WERI-Rb-1 (cell line): ENCODE measurements around the gene SLC2A11.
"Not testable (repeated sequence)": the region's sequence is repeated elsewhere in the genome, so short reads cannot be mapped to it uniquely, and the experiment has no call there.

ENCODE experiments used
- DNase-seq: peaks from one replicate; pipeline ENCODE4 v3.0.0-alpha.2; 2020
- H3K27ac ChIP-seq: fragments of 250-450 bp; sonication (Bioruptor Pico); 2 replicates; pipeline ENCODE4 v1.5.1; 2020; ENCODE audit warnings: mild to moderate bottlenecking, moderate library complexity
- H3K27me3 ChIP-seq: fragments of 250-450 bp; sonication (Bioruptor Pico); 2 replicates; pipeline ENCODE4 v1.5.1; 2021; ENCODE audit warnings: mild to moderate bottlenecking, low read depth, moderate library complexity; ENCODE audit not compliant: insufficient read depth, severe bottlenecking
- H3K36me3 ChIP-seq: fragments of 250-450 bp; sonication (Bioruptor Pico); 2 replicates; pipeline ENCODE4 v1.5.1; 2020; ENCODE audit warnings: mild to moderate bottlenecking, moderate library complexity
- H3K4me3 ChIP-seq: 2 replicates; pipeline ENCODE4 v1.5.1; 2011; ENCODE audit warnings: low read depth, mild to moderate bottlenecking, control low read depth, low read length
- H3K9me3 ChIP-seq: fragments of 250-450 bp; sonication (Bioruptor Pico); 2 replicates; pipeline ENCODE4 v1.5.1; 2021; ENCODE audit warnings: mild to moderate bottlenecking, moderate library complexity; ENCODE audit not compliant: severe bottlenecking
- CTCF ChIP-seq: IDR thresholded peaks from 2 replicates; pipeline ENCODE4 v1.5.1; 2011; ENCODE audit warnings: low read depth, mild to moderate bottlenecking, control low read depth, inconsistent platforms, low read length

The SLC2A11 gene

GRCh38 chr22:23856721-23857605, 712 bp upstream of the SLC2A11 start:
- H3K36me3 ChIP-seq: no peaks in the 10 kb centered on the region; the same call in 1 of the 2 replicates
- DNase-seq: peak; percentile 78
- TF ChIP-seq CTCF: peak; percentile 19; the same call in 1 of the 2 replicates
- no peaks in the 10 kb centered on the region for H3K9me3 ChIP-seq
- peak overlapping the region; percentile 91 for H3K27ac ChIP-seq
- H3K4me3 ChIP-seq: peak overlapping the region; percentile 69
- no peaks in the 10 kb centered on the region for H3K27me3 ChIP-seq

GRCh38 chr22:23858484-23858815, 775 bp downstream of the SLC2A11 start:
- Histone ChIP-seq H3K27ac (peak overlapping the region; percentile 91), H3K9me3 (no peaks in the 10 kb centered on the region), H3K36me3 (peaks cover 11% of the 10 kb centered on the region), H3K27me3 (no peaks in the 10 kb centered on the region), H3K4me3 (peak overlapping the region; percentile 69)
- no peak for DNase-seq
- no peak for TF ChIP-seq CTCF

- Histone ChIP-seq H3K27me3 (no peaks in the 10 kb centered on the region), H3K27ac (peak overlapping the region; percentile 91), H3K9me3 (no peaks in the 10 kb centered on the region), H3K4me3 (no peak overlapping the region), H3K36me3 (peaks cover 18% of the 10 kb centered on the region)
- DNase-seq: no peak
- no peak for TF ChIP-seq CTCF
Measured at GRCh38 chr22:23859201-23859600, 1.5 kb downstream of the SLC2A11 start.

- not testable (repeated sequence) for H3K27me3 ChIP-seq, H3K9me3 ChIP-seq, H3K4me3 ChIP-seq, DNase-seq, H3K27ac ChIP-seq
- H3K36me3 ChIP-seq: peaks cover 23% of the 10 kb centered on the region
Measured at GRCh38 chr22:23860187-23860586, 2.5 kb downstream of the SLC2A11 start.

- H3K4me3 ChIP-seq: no peak overlapping the region
- no peaks in the 10 kb centered on the region for H3K9me3 ChIP-seq
- peak; percentile 87 for TF ChIP-seq CTCF
- H3K36me3 ChIP-seq: peaks cover 38% of the 10 kb centered on the region
- DNase-seq: peak; percentile 73
- no peaks in the 10 kb centered on the region for H3K27me3 ChIP-seq
- H3K27ac ChIP-seq: no peak overlapping the region
Measured at GRCh38 chr22:23862103-23862502, 4.4 kb downstream of the SLC2A11 start.

GRCh38 chr22:23864499-23865154, 7.0 kb downstream of the SLC2A11 start:
- not testable (repeated sequence) for H3K9me3 ChIP-seq, DNase-seq, H3K4me3 ChIP-seq, H3K27me3 ChIP-seq, H3K27ac ChIP-seq
- H3K36me3 ChIP-seq: peaks cover 63% of the 10 kb centered on the region
